ENCODE results near the gene DNER.
A peak's percentile ranks its signal among the peaks of the same experiment; 100 is the strongest.

Gene DNER

DNA sequence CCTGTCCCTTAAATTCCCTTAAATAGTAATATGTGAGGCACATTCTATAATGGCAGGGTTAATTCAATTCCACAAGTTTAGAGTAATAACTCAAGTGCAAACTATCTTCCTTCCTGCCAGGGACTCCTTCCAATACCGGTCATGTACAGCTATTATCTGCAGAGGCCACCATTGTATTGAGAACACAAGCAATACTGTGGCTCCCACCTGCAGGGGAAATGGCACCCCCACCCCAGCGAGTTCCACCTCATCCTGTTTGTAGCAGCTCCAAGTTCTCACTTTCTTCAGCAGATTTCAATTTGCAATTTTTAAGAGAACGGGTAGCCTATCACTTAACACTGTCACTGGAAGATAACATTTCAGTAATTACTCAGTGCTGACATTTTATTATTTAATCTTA lies 271.2 kb downstream of the DNER start:
- no peak overlapping the region for H3K4me2 ChIP-seq (ENCODE audit: low read length)
- H3K9me3 ChIP-seq (ENCODE audit: insufficient read depth, low read length) = no peaks in the 10 kb centered on the region
- H3K4me1 ChIP-seq (ENCODE audit: low read length) = no peaks in the 10 kb centered on the region
- H3K79me2 ChIP-seq (ENCODE audit: low read length) = no peaks in the 10 kb centered on the region
- no peak overlapping the region for H3K9ac ChIP-seq (ENCODE audit: low read length)
- no peaks in the 10 kb centered on the region for H3K36me3 ChIP-seq (replicated peaks; ENCODE audit: low read depth, low read length)
- H3K27ac ChIP-seq (ENCODE audit: low read length) = no peak overlapping the region
- no peaks in the 10 kb centered on the region for H3K27me3 ChIP-seq (ENCODE audit: low read depth, low read length)
- no peak overlapping the region for H2AFZ ChIP-seq (ENCODE audit: low read depth, low read length)
- TF ChIP-seq, protein P1, sequence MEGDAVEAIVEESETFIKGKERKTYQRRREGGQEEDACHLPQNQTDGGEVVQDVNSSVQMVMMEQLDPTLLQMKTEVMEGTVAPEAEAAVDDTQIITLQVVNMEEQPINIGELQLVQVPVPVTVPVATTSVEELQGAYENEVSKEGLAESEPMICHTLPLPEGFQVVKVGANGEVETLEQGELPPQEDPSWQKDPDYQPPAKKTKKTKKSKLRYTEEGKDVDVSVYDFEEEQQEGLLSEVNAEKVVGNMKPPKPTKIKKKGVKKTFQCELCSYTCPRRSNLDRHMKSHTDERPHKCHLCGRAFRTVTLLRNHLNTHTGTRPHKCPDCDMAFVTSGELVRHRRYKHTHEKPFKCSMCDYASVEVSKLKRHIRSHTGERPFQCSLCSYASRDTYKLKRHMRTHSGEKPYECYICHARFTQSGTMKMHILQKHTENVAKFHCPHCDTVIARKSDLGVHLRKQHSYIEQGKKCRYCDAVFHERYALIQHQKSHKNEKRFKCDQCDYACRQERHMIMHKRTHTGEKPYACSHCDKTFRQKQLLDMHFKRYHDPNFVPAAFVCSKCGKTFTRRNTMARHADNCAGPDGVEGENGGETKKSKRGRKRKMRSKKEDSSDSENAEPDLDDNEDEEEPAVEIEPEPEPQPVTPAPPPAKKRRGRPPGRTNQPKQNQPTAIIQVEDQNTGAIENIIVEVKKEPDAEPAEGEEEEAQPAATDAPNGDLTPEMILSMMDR (IDR thresholded peaks at IDR 0.05; ENCODE audit: low read depth, low read length) = no peak
- no peak for TF ChIP-seq EZH2phosphoT487 (IDR thresholded peaks at IDR 0.05; ENCODE audit: low read depth)
- no peaks in the 10 kb centered on the region for H4K20me1 ChIP-seq (ENCODE audit: insufficient read depth, low read length)
- no peak overlapping the region for H3K4me3 ChIP-seq (ENCODE audit: low read length)

DNA sequence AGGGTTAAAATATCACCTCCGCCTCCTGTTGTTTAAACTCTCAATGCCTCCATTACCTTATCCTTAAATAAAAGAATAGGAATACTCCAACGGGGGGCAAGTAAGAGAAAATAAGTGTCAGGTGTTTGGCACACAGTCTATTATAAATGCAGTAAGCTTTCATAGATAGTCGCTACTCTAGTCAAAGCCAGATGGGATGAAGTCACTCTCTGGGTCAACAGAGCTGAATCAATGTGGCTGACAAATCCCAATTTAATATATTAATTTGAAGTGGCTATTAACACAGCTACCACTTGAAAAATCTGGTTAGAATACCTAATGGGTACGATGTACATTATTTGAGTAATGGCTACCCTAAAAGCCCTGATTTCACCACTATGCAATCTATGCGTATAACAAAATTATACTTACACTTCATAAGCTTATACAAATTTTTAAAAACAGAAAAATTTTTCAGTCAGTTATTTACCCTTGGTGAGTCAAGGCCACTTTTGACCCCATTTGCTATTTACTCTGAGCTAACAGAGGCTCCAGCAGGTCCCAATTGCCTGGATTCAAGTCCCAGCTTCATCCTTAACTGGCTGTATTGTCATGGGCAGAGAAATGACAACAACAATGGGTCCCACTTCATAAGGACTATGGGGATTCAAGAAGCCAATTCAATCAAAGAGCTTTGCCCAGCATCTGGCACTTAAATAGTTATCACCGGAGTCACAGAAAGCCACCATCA lies 275.8 kb downstream of the DNER start:
- no peaks in the 10 kb centered on the region for H3K9me3 ChIP-seq (ENCODE audit: insufficient read depth, low read length)
- no peak overlapping the region for H3K4me3 ChIP-seq (ENCODE audit: low read length)
- H3K4me1 ChIP-seq (ENCODE audit: low read length) = peaks cover 9% of the 10 kb centered on the region
- no peak overlapping the region for H3K9ac ChIP-seq (ENCODE audit: low read length)
- H3K79me2 ChIP-seq (ENCODE audit: low read length) = no peaks in the 10 kb centered on the region
- H3K27ac ChIP-seq (ENCODE audit: low read length) = no peak overlapping the region
- no peak overlapping the region for H2AFZ ChIP-seq (ENCODE audit: low read depth, low read length)
- no peaks in the 10 kb centered on the region for H4K20me1 ChIP-seq (ENCODE audit: insufficient read depth, low read length)
- no peaks in the 10 kb centered on the region for H3K27me3 ChIP-seq (ENCODE audit: low read depth, low read length)
- H3K4me2 ChIP-seq (ENCODE audit: low read length) = no peak overlapping the region
- peaks cover 2% of the 10 kb centered on the region for H3K36me3 ChIP-seq (replicated peaks; ENCODE audit: low read depth, low read length)
- TF ChIP-seq, protein P1 (IDR thresholded peaks at IDR 0.05; ENCODE audit: low read depth, low read length) = no peak
- TF ChIP-seq EZH2phosphoT487 (IDR thresholded peaks at IDR 0.05; ENCODE audit: low read depth) = no peak

DNA sequence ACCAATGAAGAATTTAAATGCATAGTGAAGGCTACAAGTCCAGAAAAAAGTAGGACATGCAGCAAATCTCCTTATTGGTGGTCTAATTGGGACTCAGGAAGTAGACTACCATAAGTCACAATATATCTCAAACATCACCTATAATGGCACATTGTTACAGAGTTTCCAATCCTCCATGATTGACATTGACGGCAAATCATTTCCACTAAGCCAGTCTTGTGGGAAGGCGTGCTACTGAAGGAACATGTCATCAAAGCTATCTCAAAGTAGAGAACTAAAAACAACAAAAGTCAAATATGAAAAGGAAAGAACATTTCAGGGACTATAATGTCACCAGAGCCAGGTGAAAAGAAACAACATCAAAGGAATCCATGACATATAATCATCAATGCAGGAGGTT lies 276.9 kb downstream of the DNER start:
- Histone ChIP-seq H4K20me1 (ENCODE audit: insufficient read depth, low read length) (no peaks in the 10 kb centered on the region), H2AFZ (ENCODE audit: low read depth, low read length) (no peak overlapping the region; the same call in 1 of the 2 replicates), H3K36me3 (replicated peaks; ENCODE audit: low read depth, low read length) (peaks cover 2% of the 10 kb centered on the region), H3K9me3 (ENCODE audit: insufficient read depth, low read length) (no peaks in the 10 kb centered on the region), H3K4me1 (ENCODE audit: low read length) (peaks cover 9% of the 10 kb centered on the region), H3K4me2 (ENCODE audit: low read length) (0 out of 2 replicates have a peak overlapping the region, but pooled peaks have one; percentile 10), H3K4me3 (ENCODE audit: low read length) (no peak overlapping the region), H3K79me2 (ENCODE audit: low read length) (no peaks in the 10 kb centered on the region), H3K27me3 (ENCODE audit: low read depth, low read length) (no peaks in the 10 kb centered on the region), H3K9ac (ENCODE audit: low read length) (no peak overlapping the region), H3K27ac (ENCODE audit: low read length) (no peak overlapping the region)
- TF ChIP-seq, protein P1 (IDR thresholded peaks at IDR 0.05; ENCODE audit: low read depth, low read length) = no peak
- no peak for TF ChIP-seq EZH2phosphoT487 (IDR thresholded peaks at IDR 0.05; ENCODE audit: low read depth)

DNA sequence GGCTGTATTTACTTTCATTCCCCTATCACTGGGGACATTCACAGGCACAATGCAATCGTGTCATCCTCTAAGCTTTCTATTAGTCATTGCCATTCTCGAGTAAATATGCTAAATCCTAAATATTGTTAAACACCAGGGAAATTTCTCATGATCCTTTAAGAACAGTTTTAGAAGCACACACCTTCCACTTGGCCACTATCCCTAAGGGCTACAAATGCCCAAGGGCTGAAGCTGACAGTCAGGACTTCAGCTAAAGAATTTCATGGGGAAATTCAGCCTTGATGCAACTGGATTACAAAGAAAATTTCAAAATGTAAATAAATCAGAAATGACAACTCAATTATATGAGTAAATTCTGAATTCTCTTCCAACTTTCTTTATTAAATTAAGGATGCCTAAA lies 280.2 kb downstream of the DNER start:
- Histone ChIP-seq H3K4me3 (ENCODE audit: low read length) (no peak overlapping the region), H3K27ac (ENCODE audit: low read length) (no peak overlapping the region), H2AFZ (ENCODE audit: low read depth, low read length) (no peak overlapping the region), H3K4me1 (ENCODE audit: low read length) (peaks cover 13% of the 10 kb centered on the region), H4K20me1 (ENCODE audit: insufficient read depth, low read length) (no peaks in the 10 kb centered on the region), H3K4me2 (ENCODE audit: low read length) (no peak overlapping the region), H3K36me3 (replicated peaks; ENCODE audit: low read depth, low read length) (peaks cover 2% of the 10 kb centered on the region), H3K27me3 (ENCODE audit: low read depth, low read length) (no peaks in the 10 kb centered on the region), H3K9me3 (ENCODE audit: insufficient read depth, low read length) (no peaks in the 10 kb centered on the region), H3K79me2 (ENCODE audit: low read length) (no peaks in the 10 kb centered on the region), H3K9ac (ENCODE audit: low read length) (no peak overlapping the region)
- TF ChIP-seq, protein P1 (IDR thresholded peaks at IDR 0.05; ENCODE audit: low read depth, low read length) = no peak
- no peak for TF ChIP-seq EZH2phosphoT487 (IDR thresholded peaks at IDR 0.05; ENCODE audit: low read depth)

All from OCI-LY3 (cell line).